ENCODE measurements around the gene PPP4C. TPM values are rescaled to one million over a fixed set of nuclear protein-coding genes. Genes with fewer than 3 reads are reported as not detected.

PPP4C gene
- total and polyA plus RNA-seq, 12 donors: 34.5 to 82.1 (median 42.4) TPM

- peaks cover 2 to 42% (median 23%) of the 10 kb centered on the region in 9 donors for H3K4me1 ChIP-seq
- no peak overlapping the region for H3K4me3 ChIP-seq
- H3K9me3 ChIP-seq: no peaks in the 10 kb centered on the region
- H3K36me3 ChIP-seq: peaks cover 7 to 87% (median 57%) of the 10 kb centered on the region in 9 donors
- no peaks in the 10 kb centered on the region for H3K27me3 ChIP-seq
- no peak overlapping the region for H3K27ac ChIP-seq
- ATAC-seq (no peak), DNase-seq (no peak)
- intact Hi-C loops (cut with DNase I): loop anchor here in 1 of 10 donors (10.0 kb wide), 1 partner anchor 307 kb away; no protein-coding TSS in a partner anchor
- 94 to 96% methylated on average over 10 of the region's 10 CpGs for WGBS, 2 donors
- no peak for TF ChIP-seq CTCF (IDR thresholded peaks at IDR 0.05)
These were observed 42.0 kb downstream of the PPP4C start for GRCh38 chr16:30117768-30118167.

- Histone ChIP-seq H3K4me3 (no peak overlapping the region), H3K9me3 (no peaks in the 10 kb centered on the region), H3K27ac (peak overlapping the region in 1 of 10 donors; percentile 9), H3K4me1 (peaks cover 2 to 43% (median 29%) of the 10 kb centered on the region in 9 donors), H3K27me3 (no peaks in the 10 kb centered on the region), H3K36me3 (peaks cover 7 to 73% (median 56%) of the 10 kb centered on the region in 9 donors)
- TF ChIP-seq CTCF (IDR thresholded peaks at IDR 0.05): no peak
- DNase-seq: no peak
- ATAC-seq: no peak
- intact Hi-C loops (cut with DNase I): loop anchor here in 1 of 10 donors (10.0 kb wide), 1 partner anchor 305 kb away; no protein-coding TSS in a partner anchor
- 89 to 90% methylated on average over 2 of the region's 2 CpGs for whole genome bisulfite sequencing, 2 donors
These were observed 43.6 kb downstream of the PPP4C start for GRCh38 chr16:30119428-30119827.

- TF ChIP-seq CTCF (IDR thresholded peaks at IDR 0.05): no peak
- no peak for ATAC-seq
- Histone ChIP-seq H3K9me3 (no peaks in the 10 kb centered on the region), H3K27me3 (no peaks in the 10 kb centered on the region), H3K36me3 (peaks cover 7 to 62% (median 45%) of the 10 kb centered on the region in 9 donors), H3K4me1 (peaks cover 2 to 48% (median 29%) of the 10 kb centered on the region in 9 donors), H3K27ac (peak overlapping the region in 9 of 10 donors; percentile 94 to 99 (median 97)), H3K4me3 (no peak overlapping the region)
- WGBS, 2 donors: 92% methylated on average over 3 of the region's 3 CpGs
- DNase-seq: no peak
- intact Hi-C loops (cut with DNase I): loop anchor here in 1 of 10 donors (10.0 kb wide), 1 partner anchor 284 kb away; the partner anchor contains the start of gene ZNF771
These were observed 44.7 kb downstream of the PPP4C start for GRCh38 chr16:30120340-30121105.

GRCh38 chr16:30121741-30122571 lies 46.2 kb downstream of the PPP4C start:
- H3K4me3 ChIP-seq: peak overlapping the region; percentile 74 to 98 (median 88)
- 34 to 40% methylated on average over 31 of the region's 31 CpGs for WGBS, 2 donors
- TF ChIP-seq CTCF (IDR thresholded peaks at IDR 0.05): no peak
- intact Hi-C loops (cut with DNase I): loop anchor here in 1 of 10 donors (2.0 to 10.0 kb wide), 2 partner anchors 25 to 283 kb away; partner anchors contain the start of genes YPEL3 and ZNF771
- peak overlapping the region; percentile 94 to 99 (median 97) for H3K27ac ChIP-seq
- H3K4me1 ChIP-seq: peaks cover 2 to 48% (median 29%) of the 10 kb centered on the region in 9 donors
- no peaks in the 10 kb centered on the region for H3K9me3 ChIP-seq
- no peaks in the 10 kb centered on the region for H3K27me3 ChIP-seq
- ATAC-seq (peak; percentile 67 to 93 (median 88)), DNase-seq (peak; percentile 82 to 87)
- H3K36me3 ChIP-seq: peaks cover 6 to 47% (median 30%) of the 10 kb centered on the region in 9 donors
